Upper lobe of left lung (tissue), 6 donors: Measurements from ENCODE around the gene PRKCQ. TPM values are rescaled to one million over a fixed set of nuclear protein-coding genes. Genes with fewer than 3 reads are reported as not detected.

Experiments used
- ATAC-seq, 2 donors: fragments of 200-7000 bp; cut with Tn5 transposase; one replicate each; pipeline ENCODE4 v1.9.1; 2022; ENCODE audit warnings: mild to moderate bottlenecking in 2 of 2, moderate library complexity in 2 of 2; ENCODE audit not compliant: low FRiP score in 2 of 2
- DNase-seq, 2 donors: peaks; one replicate each; pipeline ENCODE4 v3.0.0-alpha.2; 2019 to 2020
- H3K27ac ChIP-seq, 4 donors: fragments of 200-600 bp; sonication (generic); one replicate each; pipeline ENCODE4 v1.5.1; 2016 to 2019
- H3K27me3 ChIP-seq, 4 donors: fragments of 200-600 bp; sonication (generic); one replicate each; pipeline ENCODE4 v1.5.1; 2017 to 2019
- H3K36me3 ChIP-seq, 4 donors: fragments of 200-600 bp; sonication (generic); one replicate each; pipeline ENCODE4 v1.5.1; 2016 to 2019
- H3K4me1 ChIP-seq, 4 donors: fragments of 200-600 bp; sonication (generic); one replicate each; pipeline ENCODE4 v1.5.1; 2018 to 2019
- H3K4me3 ChIP-seq, 4 donors: fragments of 200-600 bp; sonication (generic); one replicate each; pipeline ENCODE4 v1.5.1; 2017 to 2019; ENCODE audit warnings: mild to moderate bottlenecking in 2 of 4, moderate library complexity in 1 of 4
- H3K9me3 ChIP-seq, 4 donors: fragments of 200-600 bp; sonication (generic); one replicate each; pipeline ENCODE4 v1.5.1; 2018 to 2019
- CTCF ChIP-seq, 6 experiments: fragments of 450-650 bp in 4 of 6; fragments of 200-600 bp in 2 of 6; sonication (generic) in 2 of 6; IDR thresholded peaks; one replicate each; pipeline ENCODE4 v1.5.1; 2016 to 2019; ENCODE audit warnings: antibody characterized with exemption in 6 of 6
- EP300 ChIP-seq, 4 donors: sonication (generic); formaldehyde crosslinking; IDR thresholded peaks; one replicate each; pipeline ENCODE4 v1.5.1; 2017; ENCODE audit warnings: antibody characterized with exemption in 4 of 4, control low read depth in 2 of 4
- POLR2A ChIP-seq, 4 donors: fragments of 450-650 bp; IDR thresholded peaks; one replicate each; pipeline ENCODE4 v1.5.1; 2016 to 2017; ENCODE audit warnings: antibody characterized with exemption in 4 of 4, mild to moderate bottlenecking in 2 of 4
- POLR2AphosphoS5 ChIP-seq, 2 donors: sonication (generic); formaldehyde crosslinking; IDR thresholded peaks; one replicate each; pipeline ENCODE4 v1.5.1; 2017; ENCODE audit warnings: antibody characterized with exemption in 2 of 2
- WGBS, 2 donors: methylation state at CpG; one replicate each; pipeline ENCODE4 v1.1.5; 2017 to 2018; 5-methylcytosine and 5-hydroxymethylcytosine counted together
- total RNA-seq, 6 donors: library from RNA; depleted of rRNA in 4 of 6; stranded (reverse); fragments of >200 nt in 4 of 6; gene quantifications; one replicate each; pipeline versions ENCODE4 v1.1.0 to v1.2.1, GENCODE V29; 2016 to 2021
- donor health status: DM: no; HTN: no; CAD: no; lungs with moderate emphysema.
- donor health status: DM: no; HTN: yes; CAD: no; lungs with severe emphysema.

PRKCQ gene
- total RNA-seq, 6 donors from 2014 or later = 6.5 to 16.8 (median 11.2) TPM

- H3K27ac ChIP-seq = peak overlapping the region in 2 of 4 donors; percentile 21 to 30
- no peak for DNase-seq
- H3K27me3 ChIP-seq = no peaks in the 10 kb centered on the region
- TF ChIP-seq EP300 (IDR thresholded peaks at IDR 0.05) (no peak), POLR2AphosphoS5 (IDR thresholded peaks at IDR 0.05) (no peak)
- H3K9me3 ChIP-seq = no peaks in the 10 kb centered on the region
- WGBS, 2 donors = 29 to 38% methylated on average over 4 of the region's 4 CpGs
- H3K4me1 ChIP-seq = peaks cover 2 to 43% (median 27%) of the 10 kb centered on the region in 4 donors
- no peaks in the 10 kb centered on the region for H3K36me3 ChIP-seq
- no peak for ATAC-seq
- peak overlapping the region in 1 of 4 donors; percentile 7 for H3K4me3 ChIP-seq
Observed at GRCh38 chr10:6565588-6565987, 14.5 kb downstream of the PRKCQ start.

- Histone ChIP-seq H3K9me3 (no peaks in the 10 kb centered on the region), H3K4me3 (no peak overlapping the region), H3K4me1 (peaks cover 2 to 43% (median 27%) of the 10 kb centered on the region in 4 donors), H3K36me3 (no peaks in the 10 kb centered on the region), H3K27me3 (no peaks in the 10 kb centered on the region), H3K27ac (peak overlapping the region in 1 of 4 donors; percentile 65)
- ATAC-seq (no peak), DNase-seq (no peak)
- WGBS, 2 donors = 48 to 54% methylated on average over 4 to 5 of the region's 5 CpGs
- TF ChIP-seq POLR2AphosphoS5 (IDR thresholded peaks at IDR 0.05) (no peak), CTCF (IDR thresholded peaks at IDR 0.05) (no peak), EP300 (IDR thresholded peaks at IDR 0.05) (no peak), POLR2A (IDR thresholded peaks at IDR 0.05) (no peak)
Observed at GRCh38 chr10:6564367-6564766, 15.7 kb downstream of the PRKCQ start.

GRCh38 chr10:6563731-6564130 is 16.3 kb downstream of the PRKCQ start:
- DNase-seq (no peak), ATAC-seq (no peak)
- WGBS, 2 donors = 66 to 78% methylated on average over 6 of the region's 6 CpGs
- no peaks in the 10 kb centered on the region for H3K27me3 ChIP-seq
- no peaks in the 10 kb centered on the region for H3K36me3 ChIP-seq
- TF ChIP-seq CTCF (IDR thresholded peaks at IDR 0.05) = no peak
- TF ChIP-seq POLR2AphosphoS5 (IDR thresholded peaks at IDR 0.05) = no peak
- TF ChIP-seq EP300 (IDR thresholded peaks at IDR 0.05) = no peak
- TF ChIP-seq POLR2A (IDR thresholded peaks at IDR 0.05) = no peak
- no peak overlapping the region for H3K4me3 ChIP-seq
- H3K4me1 ChIP-seq = peaks cover 2 to 43% (median 27%) of the 10 kb centered on the region in 4 donors
- H3K9me3 ChIP-seq = no peaks in the 10 kb centered on the region
- H3K27ac ChIP-seq = peak overlapping the region in 1 of 4 donors; percentile 65

- H3K9me3 ChIP-seq = no peaks in the 10 kb centered on the region
- WGBS, 2 donors = 40 to 76% methylated on average over 6 to 7 of the region's 7 CpGs
- DNase-seq = no peak
- H3K36me3 ChIP-seq = no peaks in the 10 kb centered on the region
- no peaks in the 10 kb centered on the region for H3K27me3 ChIP-seq
- H3K27ac ChIP-seq = peak overlapping the region in 2 of 4 donors; percentile 33 to 65
- H3K4me3 ChIP-seq = no peak overlapping the region
- TF ChIP-seq POLR2AphosphoS5 (IDR thresholded peaks at IDR 0.05) = no peak
- no peak for TF ChIP-seq POLR2A (IDR thresholded peaks at IDR 0.05)
- no peak for TF ChIP-seq EP300 (IDR thresholded peaks at IDR 0.05)
- TF ChIP-seq CTCF (IDR thresholded peaks at IDR 0.05) = no peak
- ATAC-seq = peak; percentile 29 to 58
- peaks cover 2 to 43% (median 27%) of the 10 kb centered on the region in 4 donors for H3K4me1 ChIP-seq
Observed at GRCh38 chr10:6563075-6563474, 17.0 kb downstream of the PRKCQ start.

- ATAC-seq (no peak), DNase-seq (no peak)
- Histone ChIP-seq H3K9me3 (no peaks in the 10 kb centered on the region), H3K4me1 (peaks cover 2 to 43% (median 27%) of the 10 kb centered on the region in 4 donors), H3K4me3 (no peak overlapping the region), H3K27ac (peak overlapping the region in 2 of 4 donors; percentile 12 to 33), H3K36me3 (no peaks in the 10 kb centered on the region), H3K27me3 (no peaks in the 10 kb centered on the region)
- 66 to 82% methylated on average over 7 of the region's 7 CpGs for WGBS, 2 donors
- TF ChIP-seq POLR2A (IDR thresholded peaks at IDR 0.05) (no peak), EP300 (IDR thresholded peaks at IDR 0.05) (no peak), CTCF (IDR thresholded peaks at IDR 0.05) (no peak), POLR2AphosphoS5 (IDR thresholded peaks at IDR 0.05) (no peak)
Observed at GRCh38 chr10:6562221-6562620, 17.9 kb downstream of the PRKCQ start.
